NCI-H128 (cell line): ENCODE measurements around the gene C9orf72.

Experiments used
- DNase-seq: peaks from one replicate; lab custom pipeline; 2025; ENCODE audit not compliant: unreplicated experiment; lab: John Stamatoyannopoulos, UW

The C9orf72 gene

GRCh38 chr9:27539479-27540441, 33.5 kb downstream of the C9orf72 start:
- no peak for DNase-seq

GRCh38 chr9:27538647-27539046, 34.6 kb downstream of the C9orf72 start:
- DNase-seq: no peak

GRCh38 chr9:27537756-27538155, 35.5 kb downstream of the C9orf72 start:
- DNase-seq: no peak

- DNase-seq: no peak
Measured at GRCh38 chr9:27537027-27537435, 36.2 kb downstream of the C9orf72 start.

- DNase-seq: no peak
Measured at GRCh38 chr9:27536168-27536567, 37.1 kb downstream of the C9orf72 start.

GRCh38 chr9:27535701-27536118, 37.6 kb downstream of the C9orf72 start:
- DNase-seq: no peak

- no peak for DNase-seq
Measured at GRCh38 chr9:27534658-27535209, 38.5 kb downstream of the C9orf72 start.

GRCh38 chr9:27534131-27534530, 39.1 kb downstream of the C9orf72 start:
- DNase-seq: no peak

- DNase-seq: no peak
Measured at GRCh38 chr9:27533311-27533710, 40.0 kb downstream of the C9orf72 start.

- no peak for DNase-seq
Measured at GRCh38 chr9:27532046-27532445, 41.2 kb downstream of the C9orf72 start.

- DNase-seq: no peak
Measured at GRCh38 chr9:27530915-27531755, 42.1 kb downstream of the C9orf72 start.

- DNase-seq: no peak
Measured at GRCh38 chr9:27529316-27530278, 43.7 kb downstream of the C9orf72 start, which contains the start of gene MOB3B. MOB3B (minus strand) TSS chr9:27529814; CDS start chr9:27455550, 74,264 bp downstream.

- no peak for DNase-seq
Measured at GRCh38 chr9:27528886-27529315, 44.4 kb downstream of the C9orf72 start.

GRCh38 chr9:27528076-27528885, 45.0 kb downstream of the C9orf72 start:
- no peak for DNase-seq

- no peak for DNase-seq
Measured at GRCh38 chr9:27527702-27528075, 45.6 kb downstream of the C9orf72 start.

- DNase-seq: no peak
Measured at GRCh38 chr9:27524236-27524635, 49.0 kb downstream of the C9orf72 start, which contains the start of gene IFNK. IFNK (plus strand) TSS chr9:27524290; CDS start chr9:27524337, 47 bp downstream.

- DNase-seq: no peak
Measured at GRCh38 chr9:27523141-27523540, 50.1 kb downstream of the C9orf72 start.

- no peak for DNase-seq
Measured at GRCh38 chr9:27520986-27521385, 52.3 kb downstream of the C9orf72 start.
